Globus pallidus (tissue), 1 donor: ENCODE data around the gene GSG1L.

Experiments
- DNase-seq: peaks from one replicate; pipeline ENCODE4 v3.0.0-alpha.2; 2015; ENCODE audit warnings: low spot score

Gene GSG1L

DNA sequence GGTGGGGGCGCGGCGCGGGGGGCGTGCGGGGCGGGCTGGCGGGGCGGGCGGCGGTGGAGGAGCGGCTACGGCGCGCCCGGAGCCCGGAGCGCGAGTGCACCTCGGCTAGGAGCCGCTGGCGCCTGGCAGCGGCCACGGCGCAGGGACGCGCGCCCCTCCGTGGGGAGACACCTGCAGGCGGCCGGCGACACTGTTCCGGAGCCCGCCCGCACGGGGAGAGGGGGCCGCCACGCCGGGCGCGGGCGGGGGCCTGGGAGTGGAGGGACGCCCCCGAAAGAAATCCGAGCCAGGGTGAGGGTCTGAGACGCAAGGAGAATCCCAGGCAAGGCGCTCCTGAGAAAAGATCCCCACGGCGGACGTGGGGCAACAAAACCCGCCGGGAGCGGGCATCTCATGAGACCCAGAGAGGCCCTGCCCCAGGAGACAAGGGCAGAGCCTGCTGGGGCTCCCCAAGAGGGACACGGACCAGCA, at the start of gene GSG1L:
GSG1L (minus strand) TSS at position 124 of the 471 bp plus-strand sequence. CDS start 290 bp downstream, outside the sequence.
- no peak for DNase-seq

DNA sequence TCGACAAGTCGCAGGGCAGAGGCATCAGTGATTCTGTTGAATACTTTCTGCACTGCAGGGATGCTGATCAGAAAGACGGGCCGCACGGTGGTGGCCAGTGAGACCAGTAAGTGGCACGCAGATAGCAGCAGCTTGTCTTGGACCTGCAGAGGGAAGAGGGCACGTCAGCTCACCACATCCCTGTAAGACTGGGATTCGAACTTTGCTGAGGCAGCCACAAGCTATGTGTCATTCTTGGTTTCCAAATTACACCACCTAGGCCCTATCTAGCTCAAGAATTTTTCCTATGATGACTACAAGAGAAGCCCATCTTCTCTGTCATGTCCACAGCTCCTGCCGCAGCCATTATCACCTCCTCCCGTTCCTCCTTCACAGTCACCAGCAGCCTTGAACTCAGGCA, 49.4 kb upstream of the GSG1L start:
- DNase-seq, result no peak

DNA sequence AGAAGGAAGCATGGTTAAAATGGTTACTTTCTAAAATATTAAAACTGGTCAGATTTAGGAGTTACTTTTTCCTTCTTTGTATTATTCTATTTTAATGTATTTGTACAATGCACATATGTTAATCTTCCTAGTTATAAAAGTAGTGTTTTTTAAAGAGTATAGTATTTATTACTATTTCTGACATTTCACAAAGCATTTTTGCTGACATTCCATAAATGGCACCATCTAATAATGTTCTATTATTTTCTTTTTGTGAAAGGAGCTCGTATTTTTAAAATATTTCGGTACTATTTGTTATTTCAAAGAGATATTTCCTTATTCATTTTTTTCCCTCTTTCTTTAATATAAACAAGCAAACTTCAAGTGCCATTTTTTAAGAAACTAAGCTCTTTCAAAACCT, 47.5 kb upstream of the GSG1L start:
- DNase-seq, result no peak

DNA sequence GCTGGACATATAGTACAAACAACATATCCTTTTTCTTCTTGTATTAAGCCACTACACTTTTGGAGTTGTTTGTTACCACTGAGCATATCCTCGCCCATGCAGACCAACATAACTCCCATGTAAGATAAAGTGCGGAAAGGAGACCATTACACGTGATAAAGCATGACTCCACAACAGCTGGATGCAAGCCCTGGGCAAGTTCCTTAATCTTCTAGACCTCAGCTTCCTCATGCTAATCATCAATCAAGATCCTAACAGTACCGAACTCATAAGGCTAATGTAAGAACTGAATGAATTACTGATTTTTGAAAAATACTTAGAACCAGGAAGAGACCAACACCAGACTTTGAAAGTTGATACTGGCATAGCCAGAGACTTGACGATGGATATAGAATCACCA, 47.0 kb upstream of the GSG1L start:
- DNase-seq, result peak; percentile 31

DNA sequence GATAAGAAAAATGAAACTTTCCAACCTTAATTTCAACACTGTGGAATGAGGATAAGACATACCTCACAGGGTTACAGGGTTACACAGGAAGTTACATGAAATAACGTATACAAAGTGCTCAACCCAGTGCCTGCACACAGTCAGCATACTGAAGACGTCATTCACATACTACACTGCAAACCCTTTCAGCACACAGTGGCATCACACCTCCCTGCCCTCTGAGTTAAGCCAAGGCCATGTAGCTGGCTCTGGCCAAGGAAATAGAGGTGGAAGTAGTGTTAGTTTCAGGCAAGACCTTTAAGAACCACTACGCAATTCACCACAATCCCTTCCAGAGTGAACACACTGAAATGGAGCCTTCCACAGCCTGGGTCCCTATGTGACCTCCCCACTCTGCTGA, 46.6 kb upstream of the GSG1L start:
- DNase-seq, result no peak

DNA sequence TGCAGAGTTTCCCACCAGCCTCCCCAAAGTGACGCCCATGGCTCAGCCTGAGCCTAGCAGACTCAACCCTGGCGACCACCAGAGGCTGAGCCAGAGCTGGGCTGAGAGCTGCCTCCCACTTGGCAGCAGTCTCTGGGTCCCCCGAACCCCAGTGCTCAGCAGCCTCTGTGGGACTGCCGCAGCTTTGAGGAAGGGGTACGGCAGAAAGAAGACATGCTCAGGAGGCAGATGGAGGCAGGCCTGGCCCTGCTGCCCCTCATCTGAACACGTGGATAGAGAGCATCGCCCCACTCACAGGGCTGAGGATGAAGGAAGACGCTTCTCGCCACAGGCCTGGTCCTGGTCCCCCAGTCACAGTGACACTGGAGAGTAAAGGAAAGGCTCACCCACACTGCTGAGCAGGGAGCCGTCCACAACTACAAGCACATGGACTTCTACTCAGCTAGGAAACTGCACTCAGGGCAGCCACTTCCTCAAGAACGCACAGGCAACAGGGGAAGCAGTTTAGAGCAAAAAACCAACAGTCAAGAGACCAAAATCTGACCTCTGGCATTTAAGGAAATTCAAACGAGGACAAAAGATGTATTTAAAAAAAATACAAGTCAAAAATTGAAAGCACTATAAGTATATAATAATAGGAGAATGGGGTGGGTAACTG, 45.2 kb upstream of the GSG1L start:
- peak; percentile 7 for DNase-seq

DNA sequence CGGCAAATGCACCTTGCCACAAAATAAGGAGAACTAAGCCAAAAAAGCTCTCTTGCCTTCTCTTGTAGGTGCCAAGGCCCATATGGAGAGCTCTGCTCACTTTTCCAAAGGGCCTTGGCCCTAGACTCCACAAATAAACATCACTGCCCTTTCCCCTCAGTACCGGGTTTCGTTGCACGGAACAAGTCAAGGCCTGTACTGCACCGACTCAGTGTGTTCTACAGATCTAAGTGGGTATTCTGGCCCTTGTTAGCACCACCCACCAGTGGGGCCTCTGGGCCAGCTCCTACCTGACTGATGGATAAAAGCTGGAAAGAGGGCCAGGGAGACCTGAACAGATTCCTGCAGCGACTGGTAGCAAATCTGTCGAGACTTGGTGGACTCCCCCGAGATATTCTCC, 43.7 kb upstream of the GSG1L start:
- DNase-seq, result no peak

DNA sequence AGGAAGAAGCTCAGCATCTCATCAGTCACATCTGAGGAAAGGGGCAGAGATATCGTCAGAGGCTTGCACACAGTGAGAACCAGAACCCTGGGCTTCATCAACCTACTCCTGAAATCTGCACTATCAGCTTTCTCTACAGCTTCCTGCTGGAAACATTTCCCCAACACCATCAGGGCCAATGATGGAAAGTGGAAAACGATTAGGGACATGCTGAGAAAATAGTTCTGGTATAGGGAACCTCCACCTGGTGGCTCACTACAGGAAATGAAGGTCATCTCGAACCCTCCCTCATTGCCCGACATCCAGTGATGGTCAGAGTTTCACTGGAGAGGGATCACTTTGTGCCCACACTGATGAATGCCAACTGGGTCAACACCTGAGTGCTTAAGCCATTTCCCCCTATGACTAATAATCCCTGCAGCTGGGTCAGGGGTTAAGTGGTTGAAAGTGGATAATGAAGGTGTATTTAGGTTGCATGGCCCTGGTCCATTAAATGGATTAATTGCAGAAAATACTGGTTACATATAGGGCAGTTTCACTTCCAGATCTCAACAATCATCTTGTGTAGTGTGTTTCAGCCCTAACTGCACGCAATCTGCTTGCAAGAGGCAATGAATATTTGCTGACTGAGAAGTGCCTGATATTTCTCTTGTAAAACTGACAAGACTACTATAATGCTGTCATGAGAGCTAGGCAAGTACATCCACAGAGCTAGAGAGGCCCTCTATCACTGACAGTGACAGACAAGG, 43.1 kb upstream of the GSG1L start:
- no peak for DNase-seq

DNA sequence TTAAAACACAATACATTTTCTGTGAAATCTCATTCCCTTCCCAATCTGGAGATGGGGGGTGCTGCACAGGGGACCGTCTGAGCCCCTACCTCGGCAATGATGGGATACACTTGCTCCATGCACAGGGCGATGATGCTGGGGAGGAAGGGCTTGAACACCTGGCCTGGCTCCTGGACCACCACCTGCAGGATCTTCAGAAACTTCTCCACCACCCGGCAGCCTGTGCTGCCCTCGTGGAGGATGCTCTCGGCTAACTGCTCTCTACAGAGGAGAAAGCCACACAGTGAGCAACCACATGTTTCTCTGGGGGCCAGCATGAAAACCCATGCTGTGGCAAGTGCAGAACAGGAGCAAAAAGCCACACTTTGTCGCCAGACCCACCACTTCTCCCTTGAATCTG, 42.4 kb upstream of the GSG1L start:
- DNase-seq, result no peak

DNA sequence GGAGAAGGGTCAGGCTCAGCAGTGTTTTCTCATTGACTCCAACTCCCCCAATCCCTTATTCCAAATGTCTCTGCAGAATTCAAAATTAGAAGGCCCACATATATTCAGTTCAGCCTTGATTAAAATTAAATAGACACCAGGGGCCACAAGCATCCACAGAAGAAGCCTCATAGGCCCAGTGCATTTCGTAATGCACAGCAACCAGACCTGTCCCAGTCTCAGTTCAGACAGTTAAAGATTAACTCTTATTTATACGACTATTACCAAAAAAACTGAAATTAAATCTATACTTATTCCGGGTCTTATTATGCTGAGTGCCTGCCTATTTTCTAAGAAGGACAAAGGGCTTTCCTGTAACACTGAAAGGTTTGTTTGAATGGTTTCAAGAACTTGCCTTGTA, 41.8 kb upstream of the GSG1L start:
- DNase-seq, result no peak

DNA sequence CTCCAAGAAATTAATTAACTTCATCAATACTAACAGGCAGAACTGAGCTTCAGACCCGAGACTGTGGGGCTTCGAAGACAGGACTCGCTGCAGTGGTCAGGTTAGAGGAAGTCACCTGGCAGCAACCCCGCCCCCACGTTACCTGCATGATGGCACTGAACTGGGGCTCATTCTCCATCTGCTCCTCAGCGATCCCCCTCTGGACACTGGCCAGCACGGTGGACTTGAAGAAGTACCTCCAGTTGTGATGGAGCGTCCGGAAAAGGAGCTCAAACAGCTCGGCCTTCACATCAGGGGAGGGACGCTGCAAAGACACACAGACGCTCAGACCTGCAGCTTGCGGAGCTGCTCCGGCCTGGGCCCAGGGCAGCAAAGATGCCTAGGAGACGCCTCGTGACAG, 40.9 kb upstream of the GSG1L start:
- no peak for DNase-seq

DNA sequence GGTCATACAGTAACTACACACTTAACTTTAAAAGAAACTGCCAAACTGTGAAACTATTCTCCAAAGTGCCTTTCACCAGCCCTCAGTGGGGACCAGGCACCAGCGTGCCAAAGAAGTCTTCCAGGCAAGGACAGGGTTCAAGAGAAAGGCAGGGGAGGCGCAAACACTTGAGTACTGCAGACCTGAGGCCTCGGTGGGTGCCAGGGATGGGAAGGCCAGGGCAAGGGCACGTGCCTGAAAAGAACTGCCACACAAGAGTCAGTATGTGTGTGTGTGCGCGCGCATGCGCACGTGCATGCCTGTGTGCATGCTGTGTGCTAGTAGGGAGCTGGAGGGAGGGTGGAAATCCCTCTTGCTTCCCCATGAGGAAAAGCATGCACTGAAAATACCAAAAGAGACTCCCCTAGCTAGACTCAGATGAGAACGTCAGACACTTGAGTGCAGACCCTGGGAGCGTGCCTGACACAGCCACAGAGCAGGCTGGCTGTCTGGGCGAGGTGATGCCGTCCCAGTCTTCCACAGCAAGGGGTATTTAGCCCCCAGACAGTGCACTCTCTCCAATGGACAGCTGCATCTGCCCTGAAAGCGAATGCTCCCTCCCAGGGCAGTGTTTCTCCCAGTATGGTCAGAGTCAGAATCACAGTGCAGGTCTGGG, 40.1 kb upstream of the GSG1L start:
- DNase-seq, result no peak

DNA sequence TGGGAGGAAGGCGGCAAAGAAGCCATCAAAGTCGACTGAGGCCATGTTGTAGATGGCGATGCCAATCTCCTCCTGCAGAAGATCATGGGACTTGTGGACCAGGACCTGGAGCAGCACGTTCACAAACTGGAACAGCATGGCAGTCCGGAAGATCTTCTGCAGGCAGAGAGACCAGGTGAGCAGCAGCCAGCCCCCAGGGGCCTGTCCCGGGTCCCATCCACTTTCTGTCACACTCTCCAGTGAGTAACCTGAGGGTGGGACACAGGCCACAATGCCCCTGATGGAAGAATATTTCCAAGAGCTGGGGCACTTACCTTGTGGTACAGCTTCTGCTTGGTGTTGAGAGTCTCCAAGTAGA, 38.0 kb upstream of the GSG1L start:
- no peak for DNase-seq

DNA sequence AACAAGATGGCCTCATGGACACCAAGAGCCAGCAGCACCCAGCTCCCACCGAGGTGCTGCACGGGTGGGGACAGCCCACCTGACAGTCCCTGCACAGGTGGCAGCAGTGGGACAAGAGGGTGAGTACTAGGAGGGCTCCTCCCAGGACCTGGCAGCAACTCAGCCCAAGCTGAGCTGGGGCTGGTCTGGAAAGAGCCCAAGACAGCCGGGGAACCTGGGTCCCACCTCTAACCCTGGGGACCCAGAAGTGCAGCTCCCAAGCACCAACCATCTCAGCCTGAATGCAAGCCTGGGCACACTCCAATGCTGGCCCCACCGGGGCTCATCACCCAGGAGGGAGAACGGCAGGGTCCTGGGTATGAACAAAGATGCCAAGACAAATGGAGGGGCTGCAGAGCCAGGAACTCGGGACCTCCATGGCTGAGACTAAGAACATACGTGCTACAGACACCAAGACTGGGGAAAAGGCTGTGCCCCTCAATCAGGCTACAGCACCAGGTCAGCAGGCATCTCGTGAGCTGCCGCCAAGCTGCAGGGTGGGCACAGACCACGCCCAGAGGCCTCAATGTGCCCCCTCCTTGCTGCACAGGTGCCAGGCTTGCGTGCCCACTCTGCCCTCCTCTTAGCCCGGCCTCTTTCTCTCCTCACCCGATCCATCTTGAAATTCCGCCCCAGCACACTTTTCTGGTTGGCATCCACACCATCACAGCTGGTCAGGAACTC, 37.5 kb upstream of the GSG1L start:
- no peak for DNase-seq

DNA sequence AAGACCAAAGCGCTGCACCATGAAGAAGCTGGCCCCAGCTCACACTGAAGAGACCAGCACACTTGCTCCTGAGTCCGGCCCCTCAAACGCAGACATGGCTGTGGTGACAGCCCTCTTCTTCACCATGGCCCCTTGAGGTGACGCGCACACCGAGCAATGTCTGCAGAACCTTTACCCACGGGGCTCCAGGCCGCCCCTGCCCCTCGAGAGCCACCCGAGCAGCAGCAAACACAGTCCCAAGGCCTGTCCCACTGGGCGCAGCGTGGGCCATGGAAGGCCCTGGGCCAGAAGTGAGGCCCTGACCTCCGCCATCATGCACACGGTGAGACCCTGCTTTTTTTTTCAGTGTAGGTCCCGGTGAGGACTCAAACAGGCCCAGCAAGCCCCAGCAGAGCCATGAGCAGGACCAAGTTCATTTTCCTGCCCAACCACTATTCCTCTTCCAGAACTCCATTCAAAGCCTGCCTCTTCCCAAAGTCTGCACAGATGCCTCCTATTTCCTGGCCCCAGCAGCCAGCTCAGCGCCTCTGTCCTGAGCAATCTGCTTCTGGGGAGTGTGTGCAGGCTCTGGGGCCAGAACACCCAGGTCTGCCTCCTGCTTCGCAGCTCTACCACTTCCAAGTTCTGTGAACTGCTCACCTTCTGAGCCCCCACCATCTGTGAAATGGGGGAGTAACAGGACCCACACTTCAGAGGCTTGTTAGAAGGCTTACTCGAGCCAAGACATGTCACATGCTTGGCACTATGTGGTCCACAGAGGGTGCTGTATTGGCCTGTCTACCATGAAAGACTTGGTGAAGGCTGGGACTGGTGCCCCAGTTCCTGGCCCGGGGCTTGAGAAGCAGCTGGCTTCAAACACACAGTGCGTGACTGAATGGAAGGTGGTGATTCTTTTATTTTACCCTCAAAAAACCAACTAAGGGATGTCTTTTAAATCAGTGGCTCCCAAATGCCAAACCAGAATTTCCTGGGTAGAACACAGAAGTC, 35.7 kb upstream of the GSG1L start:
- DNase-seq, result peak; percentile 16

DNA sequence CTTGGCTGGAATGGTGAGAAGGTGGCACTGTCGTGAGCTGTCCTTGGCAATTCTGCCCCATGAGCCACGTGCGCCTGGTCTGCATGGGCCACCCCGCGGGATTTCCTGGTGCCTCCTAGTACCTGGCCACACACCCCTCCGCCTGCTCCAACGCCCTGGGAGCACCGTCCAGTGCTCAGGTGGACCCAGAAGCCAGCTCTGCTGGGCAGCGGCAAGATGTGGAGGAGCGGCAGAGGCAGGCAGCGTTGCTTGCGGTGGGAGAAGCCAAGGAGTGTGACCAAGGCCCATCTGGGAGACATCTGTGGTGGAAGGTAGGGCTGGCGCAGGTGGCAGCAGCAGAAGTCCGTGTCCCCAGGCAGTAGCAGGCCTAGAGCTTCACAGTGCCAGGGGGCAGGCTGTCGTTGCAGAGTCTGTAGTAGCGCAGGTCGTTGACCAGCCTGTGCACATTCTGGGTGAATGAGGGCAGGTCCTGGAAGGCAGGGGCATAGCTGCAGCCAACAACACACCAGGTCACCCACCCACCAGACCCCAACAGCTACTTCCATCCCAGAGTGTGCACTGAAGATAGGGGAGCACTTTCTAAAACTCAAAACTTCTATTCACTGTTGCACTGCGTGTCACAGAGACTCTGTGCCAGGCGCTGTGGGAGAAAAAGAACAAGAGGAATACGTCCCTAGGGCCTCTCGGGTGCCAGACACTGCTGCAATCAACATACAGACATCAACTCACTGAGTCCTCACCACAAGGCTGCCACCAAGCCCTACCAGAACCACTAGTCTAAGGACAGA, 34.9 kb upstream of the GSG1L start:
- no peak for DNase-seq

DNA sequence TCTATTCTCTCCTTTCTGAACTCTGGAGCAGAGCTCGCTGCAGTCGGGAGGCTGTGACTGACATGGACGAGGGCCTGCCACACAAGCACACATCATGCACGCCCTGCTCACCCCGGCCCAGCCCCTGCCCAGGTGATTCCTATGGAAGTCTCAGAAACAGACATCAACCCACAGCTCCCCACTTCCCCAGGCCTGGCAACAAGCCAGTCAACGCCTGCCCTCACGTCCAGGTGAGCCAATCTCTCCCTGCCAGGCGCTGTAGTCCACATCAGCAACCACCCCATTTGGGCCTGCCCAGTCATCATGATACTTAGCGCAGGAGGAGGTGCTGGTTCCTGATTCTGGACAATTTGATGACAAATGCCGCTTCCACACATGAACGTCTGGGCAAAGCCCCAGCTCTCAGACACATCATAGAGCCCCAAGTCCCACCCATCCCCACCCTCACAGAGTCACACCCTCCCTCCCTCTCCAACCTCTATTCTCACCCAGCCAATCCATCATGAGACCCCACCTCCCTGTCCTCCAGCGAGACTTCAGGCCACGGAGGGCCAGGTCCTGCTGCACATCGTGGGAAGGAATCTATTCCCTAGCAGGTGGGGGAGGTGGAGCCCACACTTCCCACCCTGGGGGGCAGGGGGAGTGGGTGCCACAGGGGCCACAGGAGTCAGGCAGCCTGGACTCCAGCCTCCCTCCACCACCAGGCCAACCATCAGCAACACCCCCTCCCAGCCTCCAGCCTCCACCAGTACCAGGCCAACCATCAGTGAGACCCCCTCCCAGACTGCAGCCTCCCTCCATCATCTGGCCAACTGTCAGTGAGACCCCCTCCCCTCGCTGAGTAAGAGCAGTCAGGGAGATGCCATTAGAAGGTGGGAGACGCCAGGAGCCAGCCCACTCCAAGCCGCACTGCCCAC, 33.7 kb upstream of the GSG1L start:
- DNase-seq, result no peak

DNA sequence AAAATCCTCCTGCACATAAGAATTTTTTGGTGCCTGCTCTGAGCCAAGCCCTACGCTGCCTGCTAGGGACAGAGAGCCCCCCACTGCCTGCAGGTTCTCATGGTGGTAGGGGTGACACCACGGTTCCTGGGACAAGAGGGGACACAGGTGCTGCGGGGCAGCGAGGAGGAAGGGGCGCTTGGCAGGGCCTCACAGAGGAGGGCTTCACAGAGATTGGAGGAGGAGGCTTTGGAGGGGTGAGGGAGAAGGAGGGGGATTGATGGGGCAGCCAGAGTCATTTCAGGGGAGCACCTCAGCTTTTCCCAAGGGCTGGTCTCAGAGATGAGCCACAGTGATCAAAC, 29.8 kb upstream of the GSG1L start:
- DNase-seq, result no peak

DNA sequence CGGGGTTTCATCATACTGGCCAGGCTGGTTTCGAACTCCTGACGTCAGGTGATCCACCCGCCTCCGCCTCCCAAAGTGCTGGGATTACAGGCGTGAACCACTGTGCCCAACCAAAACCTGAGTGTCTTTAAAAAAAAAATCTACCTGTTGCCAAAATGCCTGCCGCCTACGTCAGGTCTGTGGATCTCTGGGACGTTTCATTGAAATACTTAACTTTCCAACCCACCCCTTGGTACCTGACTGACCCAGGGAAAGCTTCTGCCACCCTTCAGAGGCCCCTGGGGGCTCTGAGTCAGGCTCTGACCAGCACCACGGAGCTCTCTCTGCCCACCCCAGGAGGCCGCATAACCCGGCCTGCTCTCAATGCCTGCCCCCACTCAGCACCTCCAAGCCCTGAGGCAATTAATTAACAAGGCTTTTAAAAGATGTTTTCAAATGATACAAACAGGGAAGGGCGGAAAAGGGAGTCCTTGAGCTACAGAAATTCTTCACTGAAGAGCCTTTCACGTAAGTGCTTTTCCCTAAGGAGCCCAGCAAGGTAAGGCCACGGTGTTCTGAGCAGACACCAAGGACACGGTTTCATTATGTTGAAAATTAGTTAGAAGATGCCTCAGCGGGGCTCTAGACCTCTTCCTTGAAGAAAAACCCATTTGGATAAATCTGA, 29.3 kb upstream of the GSG1L start:
- no peak for DNase-seq
